ENCODE results near the gene NLK. TPM values are rescaled to one million over a fixed set of nuclear protein-coding genes. Genes with fewer than 3 reads are reported as not detected.
A peak's percentile ranks its signal among the peaks of the same experiment; 100 is the strongest.

NLK gene
- total and polyA plus RNA-seq, 2 of the 13 experiments (the other 11 are each of a cell fraction or from before 2014, with no cell fraction given) = 13.4 to 14.6 TPM

- no TSS peak for BruUV-seq (replicated peaks)
- no peak for DNase-seq (ENCODE audit: low spot score)
- ChIA-PET POLR2A (no interaction called here), CTCF (ENCODE audit: low intra/inter-chr PET ratio, low total read pairs) (no interaction called here)
- Histone ChIP-seq H3K79me2 (ENCODE audit: insufficient read depth, low read length) (no peaks in the 10 kb centered on the region), H2AFZ (ENCODE audit: low read length) (no peak overlapping the region), H3K9ac (ENCODE audit: insufficient read depth, low read depth, low read length) (no peak overlapping the region), H4K20me1 (ENCODE audit: insufficient read depth, low read length) (no peaks in the 10 kb centered on the region), H3K9me3 (ENCODE audit: low read length) (no peaks in the 10 kb centered on the region), H3K4me1 (ENCODE audit: insufficient read depth, low read length) (no peaks in the 10 kb centered on the region), H3K4me3 (replicated peaks in 1 of 3; ENCODE audit: insufficient read depth in 1 of 3, low read depth in 2 of 3, low read length in 3 of 3) (no peak overlapping the region), H3K36me3 (replicated peaks in 1 of 2; ENCODE audit: control insufficient read depth in 1 of 2, insufficient read depth in 2 of 2, low read length in 2 of 2) (no peaks in the 10 kb centered on the region), H3K4me2 (ENCODE audit: low read depth, low read length) (no peak overlapping the region), H3K27ac (ENCODE audit: extremely low read length, insufficient read depth, low read length) (no peak overlapping the region), H3K27me3 (ENCODE audit: control insufficient read depth in 1 of 2, insufficient read depth in 2 of 2, low read length in 2 of 2) (no peaks in the 10 kb centered on the region)
- TF ChIP-seq ZNF644 (CRISPR knock-in tag; IDR thresholded peaks at IDR 0.05; ENCODE audit: low read depth) (no peak), ATF7 (IDR thresholded peaks at IDR 0.05) (0 out of 2 replicates have a peak, but pooled peaks have one; percentile 18), ATF7 (CRISPR knock-in tag; IDR thresholded peaks at IDR 0.05) (no peak)
- in situ Hi-C loops (cut with HindIII; ENCODE audit: extremely low pct_ligation_motif_present, low pct_unique_long_range_greater_than_20kb) = loop anchor here (25.0 kb wide), 1 partner anchor 104 kb away; the partner anchor contains the start of gene NLK
- 96% methylated on average over 3 of the region's 3 CpGs for WGBS (ENCODE audit: low lambda C conversion rate)
- no peak for FAIRE-seq
- no peak for ATAC-seq
- intact Hi-C loops (cut with micrococcal nuclease; ENCODE audit: unreplicated experiment) = no loop called here
Observed at GRCh38 chr17:28141313-28141712, 98.8 kb downstream of the NLK start.

- DNase-seq (ENCODE audit: low spot score) (no peak), ATAC-seq (no peak), FAIRE-seq (no peak)
- no TSS peak for BruUV-seq (replicated peaks)
- Histone ChIP-seq H2AFZ (ENCODE audit: low read length) (no peak overlapping the region), H3K9ac (ENCODE audit: insufficient read depth, low read depth, low read length) (no peak overlapping the region), H3K4me1 (ENCODE audit: insufficient read depth, low read length) (no peaks in the 10 kb centered on the region), H3K79me2 (ENCODE audit: insufficient read depth, low read length) (no peaks in the 10 kb centered on the region), H4K20me1 (ENCODE audit: insufficient read depth, low read length) (no peaks in the 10 kb centered on the region), H3K4me2 (ENCODE audit: low read depth, low read length) (no peak overlapping the region), H3K4me3 (replicated peaks in 1 of 3; ENCODE audit: insufficient read depth in 1 of 3, low read depth in 2 of 3, low read length in 3 of 3) (no peak overlapping the region), H3K9me3 (ENCODE audit: low read length) (no peaks in the 10 kb centered on the region), H3K27me3 (ENCODE audit: control insufficient read depth in 1 of 2, insufficient read depth in 2 of 2, low read length in 2 of 2) (no peaks in the 10 kb centered on the region), H3K36me3 (replicated peaks in 1 of 2; ENCODE audit: control insufficient read depth in 1 of 2, insufficient read depth in 2 of 2, low read length in 2 of 2) (no peaks in the 10 kb centered on the region), H3K27ac (ENCODE audit: extremely low read length, insufficient read depth, low read length) (no peak overlapping the region)
- in situ Hi-C loops (cut with HindIII; ENCODE audit: extremely low pct_ligation_motif_present, low pct_unique_long_range_greater_than_20kb) = loop anchor here (25.0 kb wide), 1 partner anchor 104 kb away; the partner anchor contains the start of gene NLK
- ChIA-PET POLR2A (no interaction called here), CTCF (ENCODE audit: low intra/inter-chr PET ratio, low total read pairs) (no interaction called here)
- WGBS (ENCODE audit: low lambda C conversion rate) = 100% methylated on average over 1 of the region's 1 CpG
- intact Hi-C loops (cut with micrococcal nuclease; ENCODE audit: unreplicated experiment) = no loop called here
- TF ChIP-seq JUN (CRISPR knock-in tag; IDR thresholded peaks at IDR 0.05) = no peak
- TF ChIP-seq ETV6 (CRISPR knock-in tag; conservative IDR thresholded peaks at IDR 0.05) = no peak
- no peak for TF ChIP-seq MBNL3 (CRISPR knock-in tag; conservative IDR thresholded peaks at IDR 0.05)
- TF ChIP-seq HHEX (CRISPR knock-in tag; IDR thresholded peaks at IDR 0.05) = no peak
- no peak for TF ChIP-seq AHDC1 (CRISPR knock-in tag; IDR thresholded peaks at IDR 0.05; ENCODE audit: borderline replicate concordance)
- no peak for TF ChIP-seq ATAD3A (CRISPR knock-in tag; IDR thresholded peaks at IDR 0.05)
- TF ChIP-seq PRDM15 (CRISPR knock-in tag; IDR thresholded peaks at IDR 0.05) = no peak
Observed at GRCh38 chr17:28141773-28142172, 99.3 kb downstream of the NLK start.
